Measurements from ENCODE around the gene ODAPH. TPM values are rescaled to one million over a fixed set of nuclear protein-coding genes. Genes with fewer than 3 reads are reported as not detected.

ODAPH gene
- total RNA-seq, 4 donors from 2014 or later, result not detected

DNA sequence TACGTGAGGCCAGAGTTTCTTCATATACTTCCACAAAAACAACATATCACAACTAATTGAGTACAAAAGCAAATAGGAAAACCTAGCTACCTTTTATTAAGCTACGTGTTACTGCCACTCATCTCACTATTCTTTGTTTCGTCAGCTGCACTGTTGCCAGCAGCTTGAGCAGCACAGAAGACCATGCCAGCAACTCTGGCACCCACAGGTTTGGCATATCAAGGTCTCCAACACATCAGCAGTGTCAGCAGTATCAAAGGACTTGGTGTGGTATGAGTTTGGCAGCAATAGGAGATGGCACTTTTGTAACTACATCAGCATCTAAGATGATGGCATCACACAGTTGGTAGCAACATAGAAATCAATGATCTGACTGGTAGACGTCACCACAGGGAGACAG lies 43.8 kb downstream of the ODAPH start:
- WGBS, result 92% methylated on average over 4 of the region's 4 CpGs
- Histone ChIP-seq H3K9me3 (no peaks in the 10 kb centered on the region), H3K27me3 (no peaks in the 10 kb centered on the region), H3K36me3 (peaks cover 0 to 24% (median 0%) of the 10 kb centered on the region in 4 donors), H3K27ac (replicated peaks in 1 of 4) (no peak overlapping the region), H3K4me1 (no peaks in the 10 kb centered on the region), H3K4me3 (no peak overlapping the region)
- intact Hi-C loops (cut with DNase I), result no loop called here
- DNase-seq (ENCODE audit: extremely low spot score), result no peak
- TF ChIP-seq CTCF (IDR thresholded peaks at IDR 0.05), result no peak
- TF ChIP-seq EP300 (IDR thresholded peaks at IDR 0.05), result no peak
- no peak for TF ChIP-seq POLR2AphosphoS5 (IDR thresholded peaks at IDR 0.05)
- TF ChIP-seq POLR2A (IDR thresholded peaks at IDR 0.05; ENCODE audit: low read depth), result no peak

DNA sequence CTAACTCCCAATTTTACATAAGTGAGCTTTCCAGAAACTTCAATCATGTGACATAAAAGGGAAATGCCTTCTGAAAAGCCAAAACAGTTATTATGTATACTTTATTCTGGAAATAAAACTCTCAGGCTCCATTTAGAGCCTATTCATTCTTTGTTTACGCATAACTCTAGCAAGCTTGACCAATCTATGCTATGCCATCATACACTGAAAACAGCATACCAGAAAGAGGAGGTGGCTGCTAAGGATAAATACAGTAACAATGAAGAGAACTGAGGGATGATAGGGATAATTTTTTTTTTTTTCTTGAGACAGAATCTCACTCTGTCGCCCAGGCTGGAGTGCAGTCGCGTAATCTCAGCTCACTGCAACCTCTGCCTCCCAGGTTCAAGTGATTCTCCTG lies 50.1 kb downstream of the ODAPH start:
- H3K4me3 ChIP-seq, result no peak overlapping the region
- H3K36me3 ChIP-seq, result peaks cover 0 to 4% (median 0%) of the 10 kb centered on the region in 4 donors
- intact Hi-C loops (cut with DNase I), result no loop called here
- H3K4me1 ChIP-seq, result no peaks in the 10 kb centered on the region
- H3K27ac ChIP-seq (replicated peaks in 1 of 4), result no peak overlapping the region
- H3K27me3 ChIP-seq, result no peaks in the 10 kb centered on the region
- 93% methylated on average over 4 of the region's 4 CpGs for WGBS
- TF ChIP-seq EP300 (IDR thresholded peaks at IDR 0.05) (no peak), POLR2A (IDR thresholded peaks at IDR 0.05; ENCODE audit: low read depth) (no peak), CTCF (IDR thresholded peaks at IDR 0.05) (no peak), POLR2AphosphoS5 (IDR thresholded peaks at IDR 0.05) (no peak)
- DNase-seq (ENCODE audit: extremely low spot score), result no peak
- H3K9me3 ChIP-seq, result no peaks in the 10 kb centered on the region

DNA sequence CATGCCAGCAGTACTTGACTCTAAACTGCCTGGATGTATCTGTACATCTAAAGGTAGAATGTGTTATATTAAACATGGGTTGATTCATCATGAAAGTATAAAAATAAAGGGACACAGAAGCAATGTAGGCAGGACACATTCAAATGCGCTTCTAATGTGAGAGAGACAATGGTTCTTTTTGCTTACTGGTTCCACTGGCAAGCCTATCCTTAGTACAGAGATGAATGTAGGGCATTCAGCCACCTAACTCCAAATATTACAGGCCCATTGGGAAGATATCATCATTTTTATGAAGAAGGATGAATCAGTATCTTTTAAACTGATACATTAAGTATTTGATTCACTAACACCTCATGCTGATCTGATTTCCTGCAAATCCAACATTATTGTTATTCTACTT lies 56.4 kb downstream of the ODAPH start:
- TF ChIP-seq CTCF (IDR thresholded peaks at IDR 0.05), result no peak
- TF ChIP-seq POLR2AphosphoS5 (IDR thresholded peaks at IDR 0.05), result no peak
- no peak for TF ChIP-seq EP300 (IDR thresholded peaks at IDR 0.05)
- TF ChIP-seq POLR2A (IDR thresholded peaks at IDR 0.05; ENCODE audit: low read depth), result no peak
- intact Hi-C loops (cut with DNase I), result no loop called here
- 90% methylated on average over 1 of the region's 1 CpG for WGBS
- H3K4me1 ChIP-seq, result no peaks in the 10 kb centered on the region
- H3K27ac ChIP-seq (replicated peaks in 1 of 4), result no peak overlapping the region
- no peak for DNase-seq (ENCODE audit: extremely low spot score)
- H3K36me3 ChIP-seq, result no peaks in the 10 kb centered on the region
- no peak overlapping the region for H3K4me3 ChIP-seq
- H3K27me3 ChIP-seq, result no peaks in the 10 kb centered on the region
- no peaks in the 10 kb centered on the region for H3K9me3 ChIP-seq

Other genes starting within 250 kb of the ODAPH start
- 10 to 100 TPM; 10.9 to 20.8 (median 18.4) TPM for gene RCHY1, start 41.7 kb upstream of the ODAPH start, total RNA-seq
- 10 to 100 TPM; 11.0 to 21.2 (median 12.8) TPM for gene THAP6, start 41.6 kb upstream of the ODAPH start, total RNA-seq
- gene CDKL2, start 74.5 kb downstream of the ODAPH start, total RNA-seq, result 1 to 10 TPM; 2.9 to 6.2 (median 3.1) TPM
- 100 to 1,000 TPM in 3 of 4 donors, 10 to 100 TPM in 1; 94.6 to 127 (median 109) TPM for gene G3BP2, start 117.3 kb downstream of the ODAPH start, total RNA-seq
- gene USO1, start 168.5 kb downstream of the ODAPH start, total RNA-seq, result 100 to 1,000 TPM in 1 of 4 donors, 10 to 100 TPM in 3; 61.0 to 103 (median 74.4) TPM